Brain microvascular endothelial cell (primary cell): ENCODE results near the gene TFAP2D.

Experiments
- DNase-seq: peaks from one replicate; pipeline ENCODE4 v3.0.0-alpha.2; 2020
- H3K27ac ChIP-seq: fragments of 250-450 bp; sonication (Bioruptor Pico); 2 replicates; pipeline ENCODE4 v1.5.1; 2020; ENCODE audit warnings: mild to moderate bottlenecking, moderate library complexity
- H3K27me3 ChIP-seq: fragments of 250-450 bp; sonication (Bioruptor Pico); replicated peaks from 2 replicates; pipeline ENCODE4 v1.5.1; 2020; ENCODE audit warnings: mild to moderate bottlenecking
- H3K36me3 ChIP-seq: fragments of 250-450 bp; sonication (Bioruptor Pico); replicated peaks from 2 replicates; pipeline ENCODE4 v1.5.1; 2020; ENCODE audit warnings: mild to moderate bottlenecking
- H3K4me3 ChIP-seq: 2 replicates; pipeline ENCODE4 v1.5.1; 2011; ENCODE audit warnings: low read depth, mild to moderate bottlenecking, control low read depth, low read length, moderate library complexity
- in situ Hi-C: cut with HindIII; loops from 2 replicates; pipeline ENCODE4 v1.10.0; 2017; ENCODE audit warnings: low sequenced_read_pairs, low pct_ligation_motif_present
- TF ChIP-seq, protein P1 (sequence below): IDR thresholded peaks from 2 replicates; pipeline ENCODE4 v1.5.1; 2011; ENCODE audit warnings: low read depth, mild to moderate bottlenecking, moderate library complexity, low read length, control low read depth, inconsistent platforms; ENCODE audit errors: missing control alignments

The TFAP2D gene

DNA sequence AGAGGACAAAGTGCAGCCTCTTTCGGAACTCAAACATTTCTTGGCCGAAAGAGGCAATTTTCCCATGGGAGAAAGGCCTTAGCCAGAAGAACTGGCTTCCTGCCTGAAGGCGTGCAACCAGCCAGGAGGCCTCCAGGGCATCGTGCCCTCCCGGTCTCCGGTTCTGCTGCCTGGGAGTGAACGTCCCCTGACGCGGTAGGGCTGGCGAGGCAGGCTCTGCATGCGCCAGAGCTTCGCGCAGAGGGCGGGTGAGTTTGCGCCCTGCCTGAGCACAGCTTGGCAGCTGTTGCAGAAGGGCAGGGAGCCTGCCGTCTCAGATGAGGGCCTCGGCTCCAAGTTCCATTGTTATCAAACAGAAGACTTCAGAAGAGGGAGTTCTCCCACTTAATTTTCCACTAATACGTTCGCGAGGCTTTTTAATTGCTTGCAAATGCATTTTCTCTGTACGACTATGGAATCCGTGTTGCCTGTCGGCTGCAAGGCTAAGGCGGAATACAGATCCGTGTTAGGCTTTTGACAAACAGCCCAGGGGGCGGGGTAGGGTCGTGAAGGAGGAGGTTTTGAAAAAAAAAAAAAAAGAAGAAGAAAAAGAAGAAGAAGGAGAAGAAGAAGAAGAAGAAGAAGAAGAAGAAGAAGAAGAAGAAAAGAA is 5.5 kb upstream of the TFAP2D start:
- DNase-seq: no peak
- H3K36me3 ChIP-seq: no peaks in the 10 kb centered on the region
- no peak overlapping the region for H3K27ac ChIP-seq
- H3K4me3 ChIP-seq: no peak overlapping the region
- TF ChIP-seq, protein P1, sequence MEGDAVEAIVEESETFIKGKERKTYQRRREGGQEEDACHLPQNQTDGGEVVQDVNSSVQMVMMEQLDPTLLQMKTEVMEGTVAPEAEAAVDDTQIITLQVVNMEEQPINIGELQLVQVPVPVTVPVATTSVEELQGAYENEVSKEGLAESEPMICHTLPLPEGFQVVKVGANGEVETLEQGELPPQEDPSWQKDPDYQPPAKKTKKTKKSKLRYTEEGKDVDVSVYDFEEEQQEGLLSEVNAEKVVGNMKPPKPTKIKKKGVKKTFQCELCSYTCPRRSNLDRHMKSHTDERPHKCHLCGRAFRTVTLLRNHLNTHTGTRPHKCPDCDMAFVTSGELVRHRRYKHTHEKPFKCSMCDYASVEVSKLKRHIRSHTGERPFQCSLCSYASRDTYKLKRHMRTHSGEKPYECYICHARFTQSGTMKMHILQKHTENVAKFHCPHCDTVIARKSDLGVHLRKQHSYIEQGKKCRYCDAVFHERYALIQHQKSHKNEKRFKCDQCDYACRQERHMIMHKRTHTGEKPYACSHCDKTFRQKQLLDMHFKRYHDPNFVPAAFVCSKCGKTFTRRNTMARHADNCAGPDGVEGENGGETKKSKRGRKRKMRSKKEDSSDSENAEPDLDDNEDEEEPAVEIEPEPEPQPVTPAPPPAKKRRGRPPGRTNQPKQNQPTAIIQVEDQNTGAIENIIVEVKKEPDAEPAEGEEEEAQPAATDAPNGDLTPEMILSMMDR: no peak
- peaks cover 3% of the 10 kb centered on the region for H3K27me3 ChIP-seq
- in situ Hi-C loops: no loop called here

DNA sequence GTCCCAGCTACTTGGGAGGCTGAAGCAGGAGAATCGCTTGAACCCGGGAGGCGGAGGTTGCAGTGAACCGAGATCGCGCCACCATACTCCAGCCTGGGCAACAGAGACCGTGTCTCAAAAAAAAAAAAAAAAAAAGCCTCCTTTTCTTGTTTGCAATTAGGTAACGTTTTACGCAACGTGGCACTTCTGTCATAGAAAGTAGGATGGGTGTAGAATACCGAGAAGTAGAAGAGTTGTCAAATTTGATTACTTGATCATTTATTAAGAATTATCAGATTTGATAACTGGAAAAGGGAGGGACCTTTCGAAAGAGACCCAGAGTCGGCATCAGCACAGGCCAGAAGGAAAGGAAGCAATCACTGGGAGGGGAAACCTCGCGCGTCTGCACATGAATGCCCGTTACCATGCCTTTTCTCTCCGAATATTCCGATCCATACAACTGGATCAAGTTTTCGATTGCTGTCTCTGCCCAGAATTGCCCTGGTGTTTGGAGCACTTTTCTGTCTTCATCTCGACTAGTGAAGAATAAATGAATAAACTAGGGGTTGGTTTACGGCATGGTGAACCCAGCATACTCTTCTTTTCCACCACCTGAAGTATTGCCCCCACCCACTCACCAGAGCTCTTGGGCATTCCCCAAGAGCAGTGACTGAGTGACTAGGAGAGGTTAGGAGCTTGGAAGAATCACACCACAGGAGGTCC is 4.5 kb upstream of the TFAP2D start:
- DNase-seq: no peak
- in situ Hi-C loops: no loop called here

DNA sequence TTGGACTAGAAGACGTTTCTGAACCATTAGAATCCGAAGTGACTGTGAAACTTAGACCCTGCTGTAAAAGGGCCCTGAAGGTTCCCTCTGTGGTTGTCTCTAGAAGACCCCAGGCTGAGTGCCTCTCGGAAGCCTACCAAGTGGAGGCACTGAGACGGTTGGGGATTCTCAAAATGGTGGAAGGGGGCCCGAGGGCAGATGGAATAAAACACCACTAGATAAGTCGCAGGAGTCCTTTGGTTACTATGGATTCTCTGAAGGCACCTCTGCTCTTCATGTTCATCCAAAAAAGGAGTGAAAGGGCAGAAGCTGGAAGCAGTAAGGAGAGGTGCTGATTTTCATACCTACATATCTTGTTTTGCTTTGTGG is 4.0 kb upstream of the TFAP2D start:
- H3K36me3 ChIP-seq: no peaks in the 10 kb centered on the region
- no peak overlapping the region for H3K4me3 ChIP-seq
- H3K27ac ChIP-seq: no peak overlapping the region
- DNase-seq: no peak
- peaks cover 9% of the 10 kb centered on the region for H3K27me3 ChIP-seq
- in situ Hi-C loops: no loop called here
- TF ChIP-seq, protein P1: no peak

More for the DNA sequence above, 4.5 kb upstream of the TFAP2D start:
- Histone ChIP-seq H3K4me3 (no peak overlapping the region), H3K36me3 (no peaks in the 10 kb centered on the region), H3K27me3 (peaks cover 6% of the 10 kb centered on the region), H3K27ac (no peak overlapping the region)
- TF ChIP-seq, protein P1: no peak

DNA sequence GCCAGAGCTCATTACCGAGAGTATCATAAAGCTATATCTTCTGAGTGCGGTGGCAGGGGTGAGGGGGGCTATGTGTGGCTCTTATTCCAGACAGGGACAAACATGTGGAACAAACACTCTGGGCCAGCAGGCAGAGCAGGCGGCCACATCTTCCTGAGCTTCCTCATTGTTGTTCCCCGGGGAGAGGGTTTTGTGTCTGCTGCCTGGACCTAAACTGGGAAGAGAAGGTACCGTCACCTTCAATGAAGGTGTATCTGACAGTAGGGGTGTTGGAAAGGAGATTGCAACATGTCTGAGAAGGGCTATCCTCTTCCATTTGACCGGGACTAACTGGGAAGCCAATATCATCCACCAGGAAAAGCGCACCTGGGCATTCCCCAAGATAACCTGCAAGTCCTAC is 1.6 kb upstream of the TFAP2D start:
- TF ChIP-seq, protein P1: no peak
- peaks cover 24% of the 10 kb centered on the region for H3K27me3 ChIP-seq

DNA sequence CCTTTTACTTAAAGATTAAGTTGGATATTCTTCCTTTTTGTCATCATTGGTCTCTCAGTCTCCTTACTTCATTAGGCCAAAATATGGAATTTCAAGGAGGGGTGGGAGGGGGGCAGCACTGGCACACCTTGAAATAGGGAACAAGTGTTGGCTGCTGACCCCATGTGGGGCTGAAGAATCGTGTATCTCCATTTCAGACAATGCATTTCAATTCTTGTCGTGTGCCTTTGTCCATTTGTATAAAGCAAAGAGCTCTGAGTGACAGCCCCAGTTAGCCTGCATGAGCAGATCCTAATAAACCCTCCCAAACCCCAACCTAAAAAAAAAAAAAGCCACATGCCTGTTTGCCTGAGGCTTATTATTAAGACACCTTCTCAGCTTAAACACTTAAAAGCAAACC is 1.0 kb upstream of the TFAP2D start:
- DNase-seq: no peak
- TF ChIP-seq, protein P1: no peak
- no peak overlapping the region for H3K4me3 ChIP-seq
- no peak overlapping the region for H3K27ac ChIP-seq
- H3K27me3 ChIP-seq: peaks cover 24% of the 10 kb centered on the region
- in situ Hi-C loops: no loop called here
- no peaks in the 10 kb centered on the region for H3K36me3 ChIP-seq

More for the DNA sequence above, 1.6 kb upstream of the TFAP2D start:
- in situ Hi-C loops: no loop called here
- Histone ChIP-seq H3K36me3 (no peaks in the 10 kb centered on the region), H3K27ac (no peak overlapping the region), H3K4me3 (no peak overlapping the region)
- no peak for DNase-seq
